Tibial nerve (tissue), 4 donors: ENCODE results near the gene EIF2A. TPM values are rescaled to one million over a fixed set of nuclear protein-coding genes. Genes with fewer than 3 reads are reported as not detected.

Experiments used
- DNase-seq, 2 donors: peaks; one replicate each; pipeline ENCODE4 v3.0.0-alpha.2; 2019; ENCODE audit warnings: low spot score in 2 of 2
- H3K27ac ChIP-seq, 4 donors: fragments of 200-600 bp; sonication (generic) in 3 of 4; one replicate each; pipeline ENCODE4 v1.5.1; 2017 to 2019; ENCODE audit warnings: mild to moderate bottlenecking in 1 of 4
- H3K27me3 ChIP-seq, 2 donors: fragments of 200-600 bp; sonication (generic) in 1 of 2; one replicate each; pipeline versions ENCODE4 v1.5.1 to v1.6.0; 2017 to 2019
- H3K36me3 ChIP-seq, 3 donors: fragments of 200-600 bp; sonication (generic); one replicate each; pipeline ENCODE4 v1.5.1; 2018 to 2019
- H3K4me1 ChIP-seq, 4 donors: fragments of 200-600 bp; sonication (generic) in 3 of 4; one replicate each; pipeline ENCODE4 v1.5.1; 2017 to 2019
- H3K4me3 ChIP-seq, 4 donors: fragments of 200-600 bp; sonication (generic) in 3 of 4; one replicate each; pipeline ENCODE4 v1.5.1; 2017 to 2019; ENCODE audit warnings: mild to moderate bottlenecking in 1 of 4, moderate library complexity in 1 of 4
- H3K9me3 ChIP-seq, 4 donors: fragments of 200-600 bp; sonication (generic) in 3 of 4; one replicate each; pipeline ENCODE4 v1.5.1; 2017 to 2019
- EP300 ChIP-seq, 2 donors: sonication (generic); formaldehyde crosslinking; IDR thresholded peaks; one replicate each; pipeline ENCODE4 v1.6.1; 2017; ENCODE audit warnings: antibody characterized with exemption in 2 of 2, mild to moderate bottlenecking in 1 of 2
- POLR2A ChIP-seq, 2 donors: fragments of 450-650 bp; IDR thresholded peaks; one replicate each; pipeline ENCODE4 v1.6.1; 2017; ENCODE audit warnings: antibody characterized with exemption in 2 of 2, mild to moderate bottlenecking in 2 of 2, moderate library complexity in 2 of 2
- WGBS, 2 donors: methylation state at CpG; one replicate each; pipeline ENCODE4 v1.1.5; 2018; 5-methylcytosine and 5-hydroxymethylcytosine counted together
- total RNA-seq, 4 donors: library from RNA; depleted of rRNA; stranded (reverse); fragments of >200 nt; gene quantifications; one replicate each; pipeline ENCODE4 v1.1.0, GENCODE V29; 2016
- TF ChIP-seq, protein P1 (sequence below), 5 experiments: fragments of 200-600 bp in 3 of 5; fragments of 450-650 bp in 2 of 5; sonication (generic) in 3 of 5; IDR thresholded peaks; one replicate each; pipeline ENCODE4 v1.5.1; 2016 to 2019; ENCODE audit warnings: antibody characterized with exemption in 5 of 5, mild to moderate bottlenecking in 3 of 5, moderate library complexity in 2 of 5

Gene EIF2A
- total RNA-seq, 4 donors from 2014 or later: 84.7 to 103 (median 100) TPM

- Histone ChIP-seq H3K27ac (no peak overlapping the region), H3K36me3 (peaks cover 0 to 84% (median 0%) of the 10 kb centered on the region in 3 donors), H3K9me3 (no peaks in the 10 kb centered on the region), H3K4me3 (no peak overlapping the region), H3K4me1 (no peaks in the 10 kb centered on the region), H3K27me3 (no peaks in the 10 kb centered on the region)
- TF ChIP-seq POLR2A (IDR thresholded peaks at IDR 0.05) (no peak), EP300 (IDR thresholded peaks at IDR 0.05) (no peak)
- TF ChIP-seq, protein P1, sequence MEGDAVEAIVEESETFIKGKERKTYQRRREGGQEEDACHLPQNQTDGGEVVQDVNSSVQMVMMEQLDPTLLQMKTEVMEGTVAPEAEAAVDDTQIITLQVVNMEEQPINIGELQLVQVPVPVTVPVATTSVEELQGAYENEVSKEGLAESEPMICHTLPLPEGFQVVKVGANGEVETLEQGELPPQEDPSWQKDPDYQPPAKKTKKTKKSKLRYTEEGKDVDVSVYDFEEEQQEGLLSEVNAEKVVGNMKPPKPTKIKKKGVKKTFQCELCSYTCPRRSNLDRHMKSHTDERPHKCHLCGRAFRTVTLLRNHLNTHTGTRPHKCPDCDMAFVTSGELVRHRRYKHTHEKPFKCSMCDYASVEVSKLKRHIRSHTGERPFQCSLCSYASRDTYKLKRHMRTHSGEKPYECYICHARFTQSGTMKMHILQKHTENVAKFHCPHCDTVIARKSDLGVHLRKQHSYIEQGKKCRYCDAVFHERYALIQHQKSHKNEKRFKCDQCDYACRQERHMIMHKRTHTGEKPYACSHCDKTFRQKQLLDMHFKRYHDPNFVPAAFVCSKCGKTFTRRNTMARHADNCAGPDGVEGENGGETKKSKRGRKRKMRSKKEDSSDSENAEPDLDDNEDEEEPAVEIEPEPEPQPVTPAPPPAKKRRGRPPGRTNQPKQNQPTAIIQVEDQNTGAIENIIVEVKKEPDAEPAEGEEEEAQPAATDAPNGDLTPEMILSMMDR (IDR thresholded peaks at IDR 0.05): no peak
- DNase-seq: no peak
- WGBS, 2 donors: 97 to 100% methylated on average over 1 of the region's 1 CpG
Measured at GRCh38 chr3:150567328-150567727, 20.7 kb downstream of the EIF2A start.

DNA sequence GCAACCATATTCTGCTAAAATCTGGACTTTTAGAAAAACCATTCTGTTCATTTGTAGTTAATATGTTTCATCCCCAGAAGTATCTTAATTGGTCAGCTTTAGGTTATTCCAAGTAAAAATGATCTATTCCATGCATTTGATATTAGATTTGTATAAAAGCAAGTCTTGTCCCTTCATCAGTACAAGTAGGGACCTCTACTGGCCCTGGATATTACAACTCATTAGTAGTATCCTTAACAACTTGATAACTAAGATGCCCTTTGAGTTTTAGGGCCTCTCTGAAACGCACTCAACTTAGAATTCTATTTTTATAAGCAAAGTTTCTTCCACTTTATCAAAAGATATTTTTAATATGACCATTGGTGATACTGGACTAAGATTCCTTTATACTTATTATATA, 31.3 kb downstream of the EIF2A start:
- 61 to 83% methylated on average over 1 of the region's 1 CpG for WGBS, 2 donors
- Histone ChIP-seq H3K9me3 (no peaks in the 10 kb centered on the region), H3K27me3 (no peaks in the 10 kb centered on the region), H3K36me3 (peaks cover 0 to 73% (median 0%) of the 10 kb centered on the region in 3 donors), H3K27ac (no peak overlapping the region), H3K4me3 (no peak overlapping the region), H3K4me1 (no peaks in the 10 kb centered on the region)
- TF ChIP-seq EP300 (IDR thresholded peaks at IDR 0.05): no peak
- no peak for TF ChIP-seq POLR2A (IDR thresholded peaks at IDR 0.05)
- TF ChIP-seq, protein P1 (IDR thresholded peaks at IDR 0.05): no peak
- DNase-seq: no peak

- Histone ChIP-seq H3K9me3 (no peaks in the 10 kb centered on the region), H3K27ac (no peak overlapping the region), H3K4me1 (no peaks in the 10 kb centered on the region), H3K4me3 (no peak overlapping the region), H3K27me3 (no peaks in the 10 kb centered on the region), H3K36me3 (peaks cover 0 to 77% (median 0%) of the 10 kb centered on the region in 3 donors)
- no peak for DNase-seq
- TF ChIP-seq EP300 (IDR thresholded peaks at IDR 0.05) (no peak), POLR2A (IDR thresholded peaks at IDR 0.05) (no peak)
- TF ChIP-seq, protein P1 (IDR thresholded peaks at IDR 0.05): no peak
Measured at GRCh38 chr3:150581174-150581573, 34.6 kb downstream of the EIF2A start.

DNA sequence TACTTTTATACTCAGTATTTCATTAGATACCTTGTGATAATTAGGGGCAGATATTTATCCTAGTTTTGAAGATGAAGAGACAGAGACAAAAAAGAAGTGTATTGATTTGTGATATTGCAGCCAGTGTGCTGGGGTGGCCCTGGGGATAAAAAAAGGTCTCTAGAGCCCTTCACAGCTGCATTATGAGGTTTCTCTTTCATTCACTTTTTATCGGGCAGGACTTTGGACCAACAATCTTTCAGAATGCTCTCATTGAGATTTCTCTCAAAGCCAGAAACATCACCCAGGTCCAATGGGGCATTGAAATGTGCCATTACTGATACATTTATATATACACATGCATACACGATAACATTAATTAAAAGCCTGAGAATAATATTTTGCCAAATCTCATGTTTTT, 36.0 kb downstream of the EIF2A start:
- Histone ChIP-seq H3K27me3 (no peaks in the 10 kb centered on the region), H3K4me1 (no peaks in the 10 kb centered on the region), H3K9me3 (no peaks in the 10 kb centered on the region), H3K36me3 (peaks cover 0 to 74% (median 0%) of the 10 kb centered on the region in 3 donors), H3K4me3 (no peak overlapping the region), H3K27ac (no peak overlapping the region)
- WGBS, 2 donors: 71 to 83% methylated on average over 2 of the region's 2 CpGs
- TF ChIP-seq POLR2A (IDR thresholded peaks at IDR 0.05): no peak
- TF ChIP-seq EP300 (IDR thresholded peaks at IDR 0.05): no peak
- TF ChIP-seq, protein P1 (IDR thresholded peaks at IDR 0.05): no peak
- no peak for DNase-seq

GRCh38 chr3:150583028-150583427, 36.4 kb downstream of the EIF2A start:
- TF ChIP-seq POLR2A (IDR thresholded peaks at IDR 0.05): no peak
- TF ChIP-seq, protein P1 (IDR thresholded peaks at IDR 0.05): no peak
- no peak for TF ChIP-seq EP300 (IDR thresholded peaks at IDR 0.05)
- WGBS, 2 donors: 74 to 77% methylated on average over 1 of the region's 1 CpG
- Histone ChIP-seq H3K36me3 (peaks cover 0 to 74% (median 0%) of the 10 kb centered on the region in 3 donors), H3K9me3 (no peaks in the 10 kb centered on the region), H3K27me3 (no peaks in the 10 kb centered on the region), H3K4me3 (no peak overlapping the region), H3K27ac (no peak overlapping the region), H3K4me1 (no peaks in the 10 kb centered on the region)
- no peak for DNase-seq
